Measurements from ENCODE around the gene RPL28. TPM values are rescaled to one million over a fixed set of nuclear protein-coding genes. Genes with fewer than 3 reads are reported as not detected.
A peak's percentile ranks its signal among the peaks of the same experiment; 100 is the strongest.

The RPL28 gene
- total RNA-seq, 3 donors from 2014 or later (not counting 1 experiment from before 2014, with no cell fraction given): 1,373 to 1,704 (median 1,679) TPM

DNA sequence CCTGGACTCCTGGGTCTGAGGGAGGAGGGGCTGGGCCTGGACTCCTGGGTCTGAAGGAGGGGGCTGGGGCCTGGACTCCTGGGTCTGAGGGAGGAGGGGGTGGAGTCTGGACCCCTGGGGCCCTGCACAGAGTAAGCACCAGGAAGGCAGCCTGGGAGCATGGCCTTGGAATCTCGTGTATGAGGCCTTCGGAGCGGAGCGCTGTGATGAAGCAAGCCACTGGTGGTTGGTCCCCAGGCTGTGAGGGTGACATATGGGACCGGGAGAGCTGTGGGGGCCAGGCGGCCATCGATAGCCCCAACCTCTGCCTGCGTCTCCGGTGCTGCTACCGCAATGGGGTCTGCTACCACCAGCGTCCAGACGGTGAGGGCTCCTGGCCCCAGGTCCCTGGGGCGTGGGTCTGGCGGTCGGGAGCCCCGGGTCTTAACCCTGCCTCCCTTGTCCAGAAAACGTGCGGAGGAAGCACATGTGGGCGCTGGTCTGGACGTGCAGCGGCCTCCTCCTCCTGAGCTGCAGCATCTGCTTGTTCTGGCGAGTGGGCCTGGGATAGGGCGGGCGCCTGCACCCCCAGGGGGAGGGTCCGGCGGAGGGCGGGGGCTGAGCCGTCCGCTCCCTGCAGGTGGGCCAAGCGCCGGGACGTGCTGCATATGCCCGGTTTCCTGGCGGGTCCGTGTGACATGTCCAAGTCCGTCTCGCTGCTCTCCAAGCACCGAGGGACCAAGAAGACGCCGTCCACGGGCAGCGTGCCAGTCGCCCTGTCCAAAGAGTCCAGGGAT is 8.2 kb upstream of the RPL28 start:
- DNase-seq (no peak), ATAC-seq (no peak)
- no peaks in the 10 kb centered on the region for H3K4me1 ChIP-seq (ENCODE audit: control insufficient read depth, insufficient read depth, low read length)
- H3K36me3 ChIP-seq (ENCODE audit: control insufficient read depth, insufficient read depth, low read length): no peaks in the 10 kb centered on the region
- WGBS (ENCODE audit: insufficient coverage): 67% methylated on average over 43 of the region's 43 CpGs
- H3K9me3 Mint-ChIP-seq: no peaks in the 10 kb centered on the region
- intact Hi-C loops (cut with micrococcal nuclease): no loop called here
- H3K27ac Mint-ChIP-seq: no peak overlapping the region
- no peaks in the 10 kb centered on the region for H3K36me3 Mint-ChIP-seq
- peaks cover 9 to 11% of the 10 kb centered on the region in 2 donors for H3K4me1 Mint-ChIP-seq
- peaks cover 7 to 14% of the 10 kb centered on the region in 2 donors for H3K27me3 Mint-ChIP-seq (ENCODE audit: low read depth in 2 of 2)
- H3K4me3 Mint-ChIP-seq: no peak overlapping the region
- no peak overlapping the region for H3K27ac ChIP-seq (ENCODE audit: low read length)
- H3K9me3 ChIP-seq (ENCODE audit: control insufficient read depth, insufficient read depth, low read length): no peaks in the 10 kb centered on the region
- TF ChIP-seq, protein P1, sequence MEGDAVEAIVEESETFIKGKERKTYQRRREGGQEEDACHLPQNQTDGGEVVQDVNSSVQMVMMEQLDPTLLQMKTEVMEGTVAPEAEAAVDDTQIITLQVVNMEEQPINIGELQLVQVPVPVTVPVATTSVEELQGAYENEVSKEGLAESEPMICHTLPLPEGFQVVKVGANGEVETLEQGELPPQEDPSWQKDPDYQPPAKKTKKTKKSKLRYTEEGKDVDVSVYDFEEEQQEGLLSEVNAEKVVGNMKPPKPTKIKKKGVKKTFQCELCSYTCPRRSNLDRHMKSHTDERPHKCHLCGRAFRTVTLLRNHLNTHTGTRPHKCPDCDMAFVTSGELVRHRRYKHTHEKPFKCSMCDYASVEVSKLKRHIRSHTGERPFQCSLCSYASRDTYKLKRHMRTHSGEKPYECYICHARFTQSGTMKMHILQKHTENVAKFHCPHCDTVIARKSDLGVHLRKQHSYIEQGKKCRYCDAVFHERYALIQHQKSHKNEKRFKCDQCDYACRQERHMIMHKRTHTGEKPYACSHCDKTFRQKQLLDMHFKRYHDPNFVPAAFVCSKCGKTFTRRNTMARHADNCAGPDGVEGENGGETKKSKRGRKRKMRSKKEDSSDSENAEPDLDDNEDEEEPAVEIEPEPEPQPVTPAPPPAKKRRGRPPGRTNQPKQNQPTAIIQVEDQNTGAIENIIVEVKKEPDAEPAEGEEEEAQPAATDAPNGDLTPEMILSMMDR (IDR thresholded peaks at IDR 0.05): no peak
- no peak overlapping the region for H3K4me3 ChIP-seq (ENCODE audit: low read length)
- peaks cover 29% of the 10 kb centered on the region for H3K27me3 ChIP-seq (ENCODE audit: control insufficient read depth, insufficient read depth, low read length)

DNA sequence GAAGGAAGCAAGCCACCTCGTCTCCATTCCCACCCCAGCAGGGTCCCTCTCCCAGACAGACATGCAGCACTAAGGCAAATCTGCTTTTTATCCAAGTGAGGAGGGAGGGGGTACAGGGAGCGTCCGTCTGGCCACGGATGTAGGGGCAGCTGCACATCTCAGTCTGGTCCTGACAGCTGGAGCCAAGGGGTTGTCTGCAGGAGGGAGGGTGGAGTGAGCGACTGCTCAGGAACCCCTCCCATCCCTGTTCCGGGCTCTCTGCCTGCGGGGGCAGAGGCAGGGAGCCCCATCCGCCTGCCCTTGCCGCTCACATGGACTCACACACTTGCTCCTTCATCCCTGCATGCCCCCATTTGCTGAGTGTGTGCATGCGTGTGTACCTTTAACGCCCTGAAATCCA is 6.6 kb upstream of the RPL28 start:
- Histone ChIP-seq H3K27ac (ENCODE audit: low read length) (no peak overlapping the region), H3K27me3 (ENCODE audit: control insufficient read depth, insufficient read depth, low read length) (peaks cover 22% of the 10 kb centered on the region), H3K36me3 (ENCODE audit: control insufficient read depth, insufficient read depth, low read length) (no peaks in the 10 kb centered on the region), H3K4me1 (ENCODE audit: control insufficient read depth, insufficient read depth, low read length) (peaks cover 9% of the 10 kb centered on the region), H3K4me3 (ENCODE audit: low read length) (no peak overlapping the region), H3K9me3 (ENCODE audit: control insufficient read depth, insufficient read depth, low read length) (no peaks in the 10 kb centered on the region)
- H3K9me3 Mint-ChIP-seq: no peaks in the 10 kb centered on the region
- TF ChIP-seq, protein P1 (IDR thresholded peaks at IDR 0.05): no peak
- intact Hi-C loops (cut with micrococcal nuclease): no loop called here
- H3K36me3 Mint-ChIP-seq: no peaks in the 10 kb centered on the region
- H3K27ac Mint-ChIP-seq: no peak overlapping the region
- peaks cover 0 to 8% of the 10 kb centered on the region in 2 donors for H3K27me3 Mint-ChIP-seq (ENCODE audit: low read depth in 2 of 2)
- DNase-seq: no peak
- ATAC-seq: no peak
- H3K4me1 Mint-ChIP-seq: peaks cover 16 to 20% of the 10 kb centered on the region in 2 donors
- WGBS (ENCODE audit: insufficient coverage): 92% methylated on average over 11 of the region's 11 CpGs
- H3K4me3 Mint-ChIP-seq: no peak overlapping the region

DNA sequence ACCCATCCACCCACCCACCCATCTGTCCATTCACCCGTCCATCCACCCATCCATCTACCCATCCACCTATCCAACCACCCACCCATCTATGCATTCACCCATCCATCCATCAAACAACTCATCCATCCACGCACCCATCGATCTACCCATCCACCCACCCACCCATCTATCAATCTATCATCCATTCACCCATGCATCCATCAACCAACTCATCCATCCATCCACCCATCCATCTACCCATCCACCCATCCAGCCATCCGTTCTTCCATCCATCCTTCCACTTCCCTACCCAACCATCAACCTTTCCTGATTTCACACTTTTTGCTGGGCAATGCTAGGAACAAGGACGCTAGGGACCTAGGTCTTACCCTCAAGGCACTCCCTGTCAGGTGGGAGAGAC is 3.7 kb upstream of the RPL28 start:
- H3K9me3 Mint-ChIP-seq: no peaks in the 10 kb centered on the region
- intact Hi-C loops (cut with micrococcal nuclease): no loop called here
- H3K27ac Mint-ChIP-seq: peak overlapping the region in 1 of 2 donors; percentile 78
- H3K36me3 ChIP-seq (ENCODE audit: control insufficient read depth, insufficient read depth, low read length): peaks cover 3% of the 10 kb centered on the region
- no peaks in the 10 kb centered on the region for H3K27me3 Mint-ChIP-seq (ENCODE audit: low read depth in 2 of 2)
- H3K27me3 ChIP-seq (ENCODE audit: control insufficient read depth, insufficient read depth, low read length): peaks cover 2% of the 10 kb centered on the region
- H3K27ac ChIP-seq (ENCODE audit: low read length): no peak overlapping the region
- H3K4me3 ChIP-seq (ENCODE audit: low read length): no peak overlapping the region
- DNase-seq: no peak
- peak overlapping the region; percentile 88 for H3K4me3 Mint-ChIP-seq
- TF ChIP-seq, protein P1 (IDR thresholded peaks at IDR 0.05): no peak
- H3K36me3 Mint-ChIP-seq: no peaks in the 10 kb centered on the region
- WGBS (ENCODE audit: insufficient coverage): 95% methylated on average over 5 of the region's 5 CpGs
- H3K4me1 Mint-ChIP-seq: peaks cover 38 to 48% of the 10 kb centered on the region in 2 donors
- H3K4me1 ChIP-seq (ENCODE audit: control insufficient read depth, insufficient read depth, low read length): peaks cover 29% of the 10 kb centered on the region
- no peaks in the 10 kb centered on the region for H3K9me3 ChIP-seq (ENCODE audit: control insufficient read depth, insufficient read depth, low read length)
- no peak for ATAC-seq

All from natural killer cell (primary cell).